Vagina (tissue), 2 donors: Measurements from ENCODE around the gene WDR72.

Experiments used
- POLR2A ChIP-seq, 2 donors: fragments of 450-650 bp; IDR thresholded peaks; one replicate each; pipeline ENCODE4 v1.6.1; 2017; ENCODE audit warnings: antibody characterized with exemption in 2 of 2, mild to moderate bottlenecking in 2 of 2, moderate library complexity in 2 of 2
- POLR2AphosphoS5 ChIP-seq, 2 donors: sonication (generic); formaldehyde crosslinking; IDR thresholded peaks; one replicate each; pipeline ENCODE4 v1.9.0; 2017; ENCODE audit warnings: antibody characterized with exemption in 2 of 2, mild to moderate bottlenecking in 2 of 2, low read depth in 1 of 2; ENCODE audit not compliant: insufficient read depth in 1 of 2

DNA sequence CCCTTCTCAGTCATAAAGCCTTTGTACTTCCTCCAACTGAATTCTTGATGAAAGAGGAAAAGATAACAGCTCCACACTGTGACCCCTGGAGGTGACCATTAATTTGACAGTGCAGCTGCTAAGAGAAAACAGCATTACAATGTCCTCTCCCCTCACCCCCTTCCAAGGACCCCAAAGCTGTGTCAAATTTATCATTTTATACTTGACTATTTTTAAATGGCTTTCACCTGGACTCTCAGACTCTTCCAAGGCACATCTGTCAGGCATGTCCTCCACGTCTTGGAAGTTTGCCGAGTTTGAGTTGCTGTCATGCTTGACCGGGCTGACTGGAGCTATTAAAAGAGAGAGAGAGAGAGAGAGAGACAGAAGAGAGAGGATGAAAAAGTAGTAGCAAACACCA, 236.5 kb downstream of the WDR72 start:
- TF ChIP-seq POLR2A (IDR thresholded peaks at IDR 0.05) (no peak), POLR2AphosphoS5 (IDR thresholded peaks at IDR 0.05; ENCODE audit: insufficient read depth in 1 of 2, low read depth in 1 of 2) (no peak)
